OCI-LY1 (cell line): ENCODE results near the gene AP3S2.
"Not testable (repeated sequence)": the region's sequence is repeated elsewhere in the genome, so short reads cannot be mapped to it uniquely, and the experiment has no call there.

Experiments
- H2AFZ ChIP-seq: fragments of 200-600 bp; sonication (generic), shearing (Covaris generic); 2 replicates; pipeline ENCODE4 v1.6.0; 2014; ENCODE audit warnings: antibody characterized with exemption, mild to moderate bottlenecking, low read length
- H3F3A ChIP-seq: fragments of 200-600 bp; sonication (generic), shearing (Covaris generic); 2 replicates; pipeline ENCODE4 v1.6.0; 2014; ENCODE audit warnings: mild to moderate bottlenecking, antibody characterized with exemption, low read length, moderate library complexity; ENCODE audit not compliant: insufficient read depth
- H3K27ac ChIP-seq: fragments of 200-600 bp; sonication (generic); 2 replicates; pipeline ENCODE4 v1.5.1; 2014; ENCODE audit warnings: low read length, mixed run types, mild to moderate bottlenecking, low read depth; ENCODE audit not compliant: poor library complexity, severe bottlenecking
- H3K27me3 ChIP-seq: fragments of 200-600 bp; sonication (generic); 2 replicates; pipeline ENCODE4 v1.6.0; 2014; ENCODE audit warnings: antibody characterized with exemption, mild to moderate bottlenecking, low read length, moderate library complexity; ENCODE audit not compliant: insufficient read depth
- H3K36me3 ChIP-seq: fragments of 200-600 bp; sonication (generic); 2 replicates; pipeline ENCODE4 v1.6.1; 2014; ENCODE audit warnings: mild to moderate bottlenecking, antibody characterized with exemption, low read length, moderate library complexity, mixed read lengths; ENCODE audit not compliant: insufficient read depth
- H3K4me1 ChIP-seq: fragments of 200-600 bp; sonication (generic); 2 replicates; pipeline ENCODE4 v1.5.1; 2014; ENCODE audit warnings: mild to moderate bottlenecking, low read length, moderate library complexity; ENCODE audit not compliant: insufficient read depth, severe bottlenecking
- H3K4me2 ChIP-seq: fragments of 200-600 bp; sonication (generic), shearing (Covaris generic); 2 replicates; pipeline ENCODE4 v1.6.1; 2014; ENCODE audit warnings: low read length
- H3K4me3 ChIP-seq: fragments of 200-600 bp; sonication (generic); 2 replicates; pipeline ENCODE4 v1.5.1; 2014; ENCODE audit warnings: low read length, low read depth, mild to moderate bottlenecking, mixed read lengths; ENCODE audit not compliant: poor library complexity, severe bottlenecking
- H3K79me2 ChIP-seq: fragments of 200-600 bp; shearing (Covaris generic); 2 replicates; pipeline ENCODE4 v1.6.1; 2016; ENCODE audit warnings: mixed run types, low read length, mixed read lengths; ENCODE audit not compliant: insufficient read depth
- H3K9ac ChIP-seq: fragments of 200-600 bp; sonication (generic), shearing (Covaris generic); 2 replicates; pipeline ENCODE4 v1.6.1; 2014; ENCODE audit warnings: mild to moderate bottlenecking, low read length, mixed read lengths
- H3K9me2 ChIP-seq: fragments of 200-600 bp; sonication (generic), shearing (Covaris generic); 2 replicates; pipeline ENCODE4 v1.6.1; 2014; ENCODE audit warnings: low read depth, mild to moderate bottlenecking, low read length, mixed read lengths
- H3K9me3 ChIP-seq: fragments of 200-600 bp; shearing (Covaris generic); 2 replicates; pipeline ENCODE4 v1.6.1; 2014; ENCODE audit warnings: low read length, mixed read lengths
- H4K20me1 ChIP-seq: fragments of 200-600 bp; sonication (generic), shearing (Covaris generic); 2 replicates; pipeline ENCODE4 v1.6.0; 2016; ENCODE audit warnings: mild to moderate bottlenecking, low read length; ENCODE audit not compliant: insufficient read depth
- EZH2 ChIP-seq: fragments of 200-600 bp; sonication (generic), shearing (Covaris generic); IDR thresholded peaks from 2 replicates; pipeline ENCODE4 v1.8.0; 2017; ENCODE audit warnings: borderline replicate concordance, mixed run types, mild to moderate bottlenecking, antibody characterized with exemption, low read length, moderate library complexity, mixed read lengths
- TF ChIP-seq, protein P1 (sequence below): fragments of 200-600 bp; sonication (generic), shearing (Covaris generic); IDR thresholded peaks from 2 replicates; pipeline ENCODE4 v1.5.1; 2017; ENCODE audit warnings: mild to moderate bottlenecking, antibody characterized with exemption, low read length, moderate library complexity, mixed read lengths

AP3S2 gene

DNA sequence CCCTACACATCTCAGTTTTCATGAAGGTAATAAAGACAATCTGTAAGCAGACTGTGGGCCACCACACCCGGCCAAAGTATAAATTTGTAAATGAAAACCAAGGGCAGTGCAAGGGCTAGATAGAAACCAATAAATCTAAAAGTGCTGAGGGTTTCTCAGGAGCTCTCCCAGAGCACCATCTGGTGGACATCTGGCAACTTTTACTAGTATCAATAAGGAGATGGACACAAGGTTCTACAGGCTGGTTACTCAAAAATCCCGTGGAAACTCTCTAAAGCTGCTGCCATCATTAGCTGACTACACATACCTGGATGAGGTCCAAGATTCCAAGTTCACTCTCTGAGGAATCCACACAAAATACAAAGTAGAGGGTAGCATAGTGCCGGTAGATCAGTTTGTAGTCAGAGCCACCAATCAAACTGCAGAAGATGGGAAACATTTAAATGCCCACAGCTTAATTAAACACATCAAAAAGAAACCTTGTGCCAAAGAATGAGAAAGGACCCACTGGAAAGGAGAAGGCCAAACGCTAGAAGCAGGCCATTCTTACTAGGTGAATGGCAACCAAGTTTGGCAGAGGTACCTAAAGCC is 5.5 kb downstream of the AP3S2 start:
- no peak overlapping the region for H3K4me2 ChIP-seq
- H2AFZ ChIP-seq, result no peak overlapping the region
- no peaks in the 10 kb centered on the region for H3K9me2 ChIP-seq
- H3K79me2 ChIP-seq, result peaks cover 13% of the 10 kb centered on the region
- TF ChIP-seq, protein P1, sequence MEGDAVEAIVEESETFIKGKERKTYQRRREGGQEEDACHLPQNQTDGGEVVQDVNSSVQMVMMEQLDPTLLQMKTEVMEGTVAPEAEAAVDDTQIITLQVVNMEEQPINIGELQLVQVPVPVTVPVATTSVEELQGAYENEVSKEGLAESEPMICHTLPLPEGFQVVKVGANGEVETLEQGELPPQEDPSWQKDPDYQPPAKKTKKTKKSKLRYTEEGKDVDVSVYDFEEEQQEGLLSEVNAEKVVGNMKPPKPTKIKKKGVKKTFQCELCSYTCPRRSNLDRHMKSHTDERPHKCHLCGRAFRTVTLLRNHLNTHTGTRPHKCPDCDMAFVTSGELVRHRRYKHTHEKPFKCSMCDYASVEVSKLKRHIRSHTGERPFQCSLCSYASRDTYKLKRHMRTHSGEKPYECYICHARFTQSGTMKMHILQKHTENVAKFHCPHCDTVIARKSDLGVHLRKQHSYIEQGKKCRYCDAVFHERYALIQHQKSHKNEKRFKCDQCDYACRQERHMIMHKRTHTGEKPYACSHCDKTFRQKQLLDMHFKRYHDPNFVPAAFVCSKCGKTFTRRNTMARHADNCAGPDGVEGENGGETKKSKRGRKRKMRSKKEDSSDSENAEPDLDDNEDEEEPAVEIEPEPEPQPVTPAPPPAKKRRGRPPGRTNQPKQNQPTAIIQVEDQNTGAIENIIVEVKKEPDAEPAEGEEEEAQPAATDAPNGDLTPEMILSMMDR, result peak; percentile 37; the same call in 1 of the 2 replicates
- no peak for TF ChIP-seq EZH2
- no peak overlapping the region for H3K4me3 ChIP-seq
- no peaks in the 10 kb centered on the region for H3K9me3 ChIP-seq
- H3K36me3 ChIP-seq, result peaks cover 38% of the 10 kb centered on the region
- H3F3A ChIP-seq, result no peaks in the 10 kb centered on the region
- H3K27me3 ChIP-seq, result no peaks in the 10 kb centered on the region
- no peak overlapping the region for H3K9ac ChIP-seq
- H3K4me1 ChIP-seq, result peaks cover 27% of the 10 kb centered on the region
- no peak overlapping the region for H3K27ac ChIP-seq
- no peaks in the 10 kb centered on the region for H4K20me1 ChIP-seq

DNA sequence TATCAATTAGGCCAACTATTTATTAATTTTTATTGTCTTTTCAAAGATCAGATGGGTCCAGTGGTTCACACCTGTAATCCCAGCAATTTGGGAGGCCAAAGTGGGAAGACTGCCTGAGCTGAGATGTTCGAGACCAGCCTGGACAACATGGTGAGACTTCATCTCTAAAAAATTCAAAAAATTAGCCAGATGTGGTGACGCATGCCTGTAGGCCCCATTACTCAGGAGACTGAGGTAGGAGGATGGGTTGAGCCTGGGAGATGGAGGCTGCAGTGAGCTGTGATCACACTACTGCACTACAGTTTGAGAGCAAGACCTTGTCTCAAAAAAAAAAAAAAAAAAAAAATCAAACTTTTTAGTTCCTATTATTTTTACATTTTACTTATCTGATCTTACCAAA is 8.2 kb downstream of the AP3S2 start:
- no peak overlapping the region for H2AFZ ChIP-seq
- no peak overlapping the region for H3K4me2 ChIP-seq
- H3K79me2 ChIP-seq, result no peaks in the 10 kb centered on the region
- peaks cover under 1% of the 10 kb centered on the region for H3K4me1 ChIP-seq
- H4K20me1 ChIP-seq, result no peaks in the 10 kb centered on the region
- no peak overlapping the region for H3K9ac ChIP-seq
- TF ChIP-seq, protein P1, result no peak
- TF ChIP-seq EZH2, result no peak
- no peak overlapping the region for H3K27ac ChIP-seq
- H3K4me3 ChIP-seq, result no peak overlapping the region
- H3K9me3 ChIP-seq, result no peaks in the 10 kb centered on the region
- H3K9me2 ChIP-seq, result no peaks in the 10 kb centered on the region
- peaks cover 46% of the 10 kb centered on the region for H3K36me3 ChIP-seq
- H3F3A ChIP-seq, result no peaks in the 10 kb centered on the region
- no peaks in the 10 kb centered on the region for H3K27me3 ChIP-seq

DNA sequence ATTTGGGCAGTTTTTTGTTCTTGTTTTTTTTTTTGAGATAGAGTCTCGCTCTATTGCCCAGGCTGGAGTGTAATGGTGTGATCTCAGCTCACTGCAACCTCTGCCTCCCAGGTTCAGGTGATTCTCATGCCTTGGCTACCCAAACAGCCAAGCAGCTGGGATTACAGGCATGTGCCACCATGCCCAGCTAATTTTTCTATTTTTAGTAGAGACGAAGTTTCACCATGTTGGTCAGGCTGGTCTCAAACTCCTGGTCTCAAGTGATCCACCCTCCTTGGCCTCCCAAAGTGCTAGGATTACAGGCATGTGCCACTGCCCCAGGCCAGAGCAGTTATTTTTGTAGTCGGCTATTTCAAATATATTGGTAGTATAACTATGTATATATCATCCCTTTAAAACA is 8.6 kb downstream of the AP3S2 start:
- not testable (repeated sequence) for H3K9ac ChIP-seq, H4K20me1 ChIP-seq, H3K4me1 ChIP-seq, H3K9me3 ChIP-seq, H3K27me3 ChIP-seq, H3K9me2 ChIP-seq, H3K4me3 ChIP-seq, H3F3A ChIP-seq, H3K27ac ChIP-seq, H3K79me2 ChIP-seq, H2AFZ ChIP-seq, H3K4me2 ChIP-seq
- H3K36me3 ChIP-seq, result peaks cover 46% of the 10 kb centered on the region

DNA sequence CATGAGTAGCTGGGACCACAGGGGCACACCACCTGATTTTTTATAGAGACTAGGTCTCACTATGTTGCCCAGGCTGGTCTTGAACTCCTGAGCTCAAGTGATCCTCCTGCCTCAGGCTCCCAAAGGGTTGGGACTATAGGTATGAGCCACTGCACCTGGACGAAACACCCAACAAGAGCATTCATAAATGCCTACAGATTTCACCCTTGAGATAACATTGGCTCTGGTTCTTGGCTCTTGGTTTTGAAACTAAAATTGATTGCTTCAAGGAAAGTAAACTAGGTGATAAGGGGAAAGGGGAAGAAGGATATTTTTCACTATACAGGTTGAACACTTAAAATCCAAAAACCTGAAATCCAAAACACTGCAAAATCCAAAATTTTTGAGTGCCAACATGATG is 10.3 kb downstream of the AP3S2 start:
- TF ChIP-seq, protein P1, result no peak
- TF ChIP-seq EZH2, result no peak

More for the DNA sequence above, 10.3 kb downstream of the AP3S2 start:
- Histone ChIP-seq H3K9me3 (no peaks in the 10 kb centered on the region), H3K27me3 (no peaks in the 10 kb centered on the region), H3F3A (no peaks in the 10 kb centered on the region), H4K20me1 (no peaks in the 10 kb centered on the region), H3K79me2 (no peaks in the 10 kb centered on the region), H2AFZ (no peak overlapping the region), H3K4me3 (no peak overlapping the region), H3K36me3 (peaks cover 40% of the 10 kb centered on the region), H3K4me2 (no peak overlapping the region), H3K9ac (no peak overlapping the region), H3K4me1 (no peaks in the 10 kb centered on the region), H3K9me2 (no peaks in the 10 kb centered on the region), H3K27ac (no peak overlapping the region)
